Gastrocnemius medialis (tissue), 4 donors: ENCODE data around the gene CXCL14. TPM values are rescaled to one million over a fixed set of nuclear protein-coding genes. Genes with fewer than 3 reads are reported as not detected.

Source experiments
- ATAC-seq, 2 donors: fragments of 150-250 bp; one replicate each; pipeline ENCODE4 v1.9.1; 2016
- DNase-seq, 2 donors: peaks; one replicate each; pipeline ENCODE4 v3.0.0-alpha.2; 2019
- H3K27ac ChIP-seq, 4 donors: fragments of 200-600 bp; sonication (generic); 1 replicate in 1 of 4; 2 replicates in 3 of 4; pipeline ENCODE4 v1.5.1; 2016 to 2018; ENCODE audit warnings: mild to moderate bottlenecking in 2 of 4, moderate library complexity in 1 of 4
- H3K27me3 ChIP-seq, 3 donors: fragments of 200-600 bp; sonication (generic) in 2 of 3; 1 replicate in 1 of 3; 2 replicates in 2 of 3; pipeline versions ENCODE4 v1.5.1 to v1.6.0; 2016 to 2019; ENCODE audit warnings: mild to moderate bottlenecking in 1 of 3, moderate library complexity in 1 of 3
- H3K36me3 ChIP-seq, 2 donors: fragments of 200-600 bp; sonication (generic) in 1 of 2; one replicate each; pipeline ENCODE4 v1.5.1; 2017 to 2018
- H3K4me1 ChIP-seq, 2 donors: fragments of 200-600 bp; sonication (generic) in 1 of 2; one replicate each; pipeline ENCODE4 v1.5.1; 2016 to 2017; ENCODE audit warnings: mild to moderate bottlenecking in 2 of 2
- H3K4me3 ChIP-seq, 4 donors: fragments of 200-600 bp; sonication (generic) in 3 of 4; 1 replicate in 1 of 4; 2 replicates in 3 of 4; pipeline ENCODE4 v1.5.1; 2016 to 2019; ENCODE audit warnings: mild to moderate bottlenecking in 2 of 4
- H3K9me3 ChIP-seq, 3 donors: fragments of 200-600 bp; sonication (generic) in 2 of 3; 1 replicate in 1 of 3; 2 replicates in 2 of 3; pipeline ENCODE4 v1.5.1; 2016 to 2019
- POLR2A ChIP-seq, 2 donors: fragments of 450-650 bp; IDR thresholded peaks; one replicate each; pipeline ENCODE4 v1.6.1; 2017; ENCODE audit warnings: antibody characterized with exemption in 2 of 2, mild to moderate bottlenecking in 2 of 2, moderate library complexity in 2 of 2
- in situ Hi-C, 4 donors: fragments of 200-750 bp; cut with MboI; loops; one replicate each; pipeline versions ENCODE4 v1.15.0 to v1.8.0; 2017; ENCODE audit warnings: low sequenced_read_pairs in 4 of 4
- intact Hi-C: fragments of 100-400 bp; cut with DNase I; formaldehyde crosslinking; loops from one replicate; pipeline ENCODE4 v1.15.1; 2023; ENCODE audit warnings: low total_unique reads
- total RNA-seq, 4 donors: library from RNA; depleted of rRNA; stranded (reverse); fragments of >200 nt; gene quantifications; one replicate each; pipeline versions ENCODE4 v1.1.0 to v1.2.3, GENCODE V29; 2016
- TF ChIP-seq, protein P1 (sequence below), 5 experiments: fragments of 450-650 bp in 3 of 5; fragments of 200-600 bp in 2 of 5; sonication (generic) in 2 of 5; IDR thresholded peaks in 4 of 5; conservative IDR thresholded peaks in 1 of 5; 1 replicate in 4 of 5; 2 replicates in 1 of 5; pipeline ENCODE4 v1.5.1; 2016 to 2019; ENCODE audit warnings: antibody characterized with exemption in 5 of 5, mild to moderate bottlenecking in 3 of 5, moderate library complexity in 3 of 5

The CXCL14 gene
- total RNA-seq, 4 donors from 2014 or later = 2.3 to 96.2 (median 17.8) TPM

- H3K27me3 ChIP-seq = peaks cover 13 to 21% (median 14%) of the 10 kb centered on the region in 3 donors
- H3K9me3 ChIP-seq = no peaks in the 10 kb centered on the region
- H3K4me1 ChIP-seq = no peaks in the 10 kb centered on the region
- TF ChIP-seq, protein P1, sequence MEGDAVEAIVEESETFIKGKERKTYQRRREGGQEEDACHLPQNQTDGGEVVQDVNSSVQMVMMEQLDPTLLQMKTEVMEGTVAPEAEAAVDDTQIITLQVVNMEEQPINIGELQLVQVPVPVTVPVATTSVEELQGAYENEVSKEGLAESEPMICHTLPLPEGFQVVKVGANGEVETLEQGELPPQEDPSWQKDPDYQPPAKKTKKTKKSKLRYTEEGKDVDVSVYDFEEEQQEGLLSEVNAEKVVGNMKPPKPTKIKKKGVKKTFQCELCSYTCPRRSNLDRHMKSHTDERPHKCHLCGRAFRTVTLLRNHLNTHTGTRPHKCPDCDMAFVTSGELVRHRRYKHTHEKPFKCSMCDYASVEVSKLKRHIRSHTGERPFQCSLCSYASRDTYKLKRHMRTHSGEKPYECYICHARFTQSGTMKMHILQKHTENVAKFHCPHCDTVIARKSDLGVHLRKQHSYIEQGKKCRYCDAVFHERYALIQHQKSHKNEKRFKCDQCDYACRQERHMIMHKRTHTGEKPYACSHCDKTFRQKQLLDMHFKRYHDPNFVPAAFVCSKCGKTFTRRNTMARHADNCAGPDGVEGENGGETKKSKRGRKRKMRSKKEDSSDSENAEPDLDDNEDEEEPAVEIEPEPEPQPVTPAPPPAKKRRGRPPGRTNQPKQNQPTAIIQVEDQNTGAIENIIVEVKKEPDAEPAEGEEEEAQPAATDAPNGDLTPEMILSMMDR (IDR thresholded peaks at IDR 0.05 in 4 of 5, conservative IDR thresholded peaks at IDR 0.05 in 1 of 5) = no peak
- TF ChIP-seq POLR2A (IDR thresholded peaks at IDR 0.05) = no peak
- H3K36me3 ChIP-seq = no peaks in the 10 kb centered on the region
- in situ Hi-C loops = no loop called here
- DNase-seq = no peak
- no peak overlapping the region for H3K4me3 ChIP-seq
- intact Hi-C loops = no loop called here
- H3K27ac ChIP-seq = no peak overlapping the region
- ATAC-seq = no peak
Observed at GRCh38 chr5:135526924-135527323, 51.9 kb downstream of the CXCL14 start.

DNA sequence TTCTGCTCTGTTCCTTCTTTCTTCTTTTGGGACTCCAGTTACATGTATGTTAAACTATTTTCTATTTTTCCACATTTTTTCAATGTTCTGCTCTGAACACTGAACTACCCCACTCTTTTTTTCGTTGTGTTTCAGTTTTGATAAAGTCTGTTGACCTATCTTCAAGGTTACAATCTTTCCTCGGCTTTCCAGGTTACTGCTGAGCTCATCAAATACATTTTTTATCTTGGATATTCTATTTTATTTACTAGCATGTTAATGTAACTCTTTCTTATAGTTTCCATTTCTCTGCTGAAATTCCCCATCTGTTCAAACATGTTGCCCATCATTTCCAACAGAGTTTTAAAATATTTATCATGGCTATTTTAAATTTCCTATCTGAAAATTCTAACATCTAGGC lies 56.8 kb downstream of the CXCL14 start:
- no peaks in the 10 kb centered on the region for H3K9me3 ChIP-seq
- H3K4me1 ChIP-seq = no peaks in the 10 kb centered on the region
- H3K27ac ChIP-seq = no peak overlapping the region
- H3K4me3 ChIP-seq = no peak overlapping the region
- TF ChIP-seq POLR2A (IDR thresholded peaks at IDR 0.05) = no peak
- TF ChIP-seq, protein P1 (IDR thresholded peaks at IDR 0.05 in 4 of 5, conservative IDR thresholded peaks at IDR 0.05 in 1 of 5) = no peak
- no peak for ATAC-seq
- peaks cover 5 to 9% (median 9%) of the 10 kb centered on the region in 3 donors for H3K27me3 ChIP-seq
- DNase-seq = no peak
- no peaks in the 10 kb centered on the region for H3K36me3 ChIP-seq
- in situ Hi-C loops = no loop called here
- intact Hi-C loops = no loop called here

Other genes with a start within 250 kb of the CXCL14 start
- gene MACROH2A1, start 179.8 kb downstream of the CXCL14 start, total RNA-seq = 100 to 1,000 TPM; 104 to 167 (median 136) TPM
- gene DCANP1, start 131.6 kb downstream of the CXCL14 start, total RNA-seq = not detected
- not detected for gene TIFAB, start 126.6 kb downstream of the CXCL14 start, total RNA-seq
- not detected for gene NEUROG1, start 43.0 kb downstream of the CXCL14 start, total RNA-seq